Measurements from ENCODE around the gene DCAF5. TPM values are rescaled to one million over a fixed set of nuclear protein-coding genes. Genes with fewer than 3 reads are reported as not detected.
A peak's percentile ranks its signal among the peaks of the same experiment; 100 is the strongest.

The DCAF5 gene
- total and polyA plus RNA-seq, 2 of the 8 experiments (the other 6 are each of a cell fraction or from before 2014, with no cell fraction given) = 24.3 to 31.0 TPM

DNA sequence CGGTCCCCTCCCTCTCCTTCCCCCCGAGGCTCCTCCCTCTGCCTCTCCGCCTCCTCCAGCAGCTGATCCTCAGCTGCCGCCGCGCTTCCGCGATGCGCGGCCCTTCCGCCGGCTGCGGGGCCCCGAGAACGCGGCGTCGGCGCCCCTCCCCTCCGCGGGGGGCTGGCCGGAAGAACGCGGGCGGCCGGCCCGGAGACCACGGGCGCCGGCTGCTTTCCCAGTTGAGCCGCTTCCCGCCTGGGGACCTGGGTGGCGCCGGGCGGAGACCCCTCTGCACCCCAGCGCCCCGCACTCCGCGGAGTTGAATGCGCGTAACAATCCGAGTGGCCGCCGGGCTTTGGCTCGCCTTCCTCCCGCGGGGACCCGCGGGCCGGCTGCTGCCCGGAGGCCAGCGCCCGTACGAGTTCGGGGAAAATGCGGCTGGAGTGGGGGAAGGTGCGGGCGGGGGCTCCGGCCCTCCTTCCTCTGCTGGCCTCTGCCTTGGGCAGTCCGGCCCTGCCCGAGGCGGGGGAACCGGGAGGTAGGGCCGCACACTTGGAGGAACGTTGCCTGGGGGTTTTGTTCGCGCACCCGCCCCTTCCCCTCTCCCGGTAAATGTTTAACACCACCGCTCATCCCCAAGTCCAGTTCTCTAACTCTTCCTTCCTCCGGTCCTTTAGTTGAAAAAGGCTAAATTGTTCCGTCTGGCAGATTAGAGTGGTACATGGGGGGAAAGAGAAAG, 393 bp upstream of the DCAF5 start (continued):
- TF ChIP-seq, protein P1, sequence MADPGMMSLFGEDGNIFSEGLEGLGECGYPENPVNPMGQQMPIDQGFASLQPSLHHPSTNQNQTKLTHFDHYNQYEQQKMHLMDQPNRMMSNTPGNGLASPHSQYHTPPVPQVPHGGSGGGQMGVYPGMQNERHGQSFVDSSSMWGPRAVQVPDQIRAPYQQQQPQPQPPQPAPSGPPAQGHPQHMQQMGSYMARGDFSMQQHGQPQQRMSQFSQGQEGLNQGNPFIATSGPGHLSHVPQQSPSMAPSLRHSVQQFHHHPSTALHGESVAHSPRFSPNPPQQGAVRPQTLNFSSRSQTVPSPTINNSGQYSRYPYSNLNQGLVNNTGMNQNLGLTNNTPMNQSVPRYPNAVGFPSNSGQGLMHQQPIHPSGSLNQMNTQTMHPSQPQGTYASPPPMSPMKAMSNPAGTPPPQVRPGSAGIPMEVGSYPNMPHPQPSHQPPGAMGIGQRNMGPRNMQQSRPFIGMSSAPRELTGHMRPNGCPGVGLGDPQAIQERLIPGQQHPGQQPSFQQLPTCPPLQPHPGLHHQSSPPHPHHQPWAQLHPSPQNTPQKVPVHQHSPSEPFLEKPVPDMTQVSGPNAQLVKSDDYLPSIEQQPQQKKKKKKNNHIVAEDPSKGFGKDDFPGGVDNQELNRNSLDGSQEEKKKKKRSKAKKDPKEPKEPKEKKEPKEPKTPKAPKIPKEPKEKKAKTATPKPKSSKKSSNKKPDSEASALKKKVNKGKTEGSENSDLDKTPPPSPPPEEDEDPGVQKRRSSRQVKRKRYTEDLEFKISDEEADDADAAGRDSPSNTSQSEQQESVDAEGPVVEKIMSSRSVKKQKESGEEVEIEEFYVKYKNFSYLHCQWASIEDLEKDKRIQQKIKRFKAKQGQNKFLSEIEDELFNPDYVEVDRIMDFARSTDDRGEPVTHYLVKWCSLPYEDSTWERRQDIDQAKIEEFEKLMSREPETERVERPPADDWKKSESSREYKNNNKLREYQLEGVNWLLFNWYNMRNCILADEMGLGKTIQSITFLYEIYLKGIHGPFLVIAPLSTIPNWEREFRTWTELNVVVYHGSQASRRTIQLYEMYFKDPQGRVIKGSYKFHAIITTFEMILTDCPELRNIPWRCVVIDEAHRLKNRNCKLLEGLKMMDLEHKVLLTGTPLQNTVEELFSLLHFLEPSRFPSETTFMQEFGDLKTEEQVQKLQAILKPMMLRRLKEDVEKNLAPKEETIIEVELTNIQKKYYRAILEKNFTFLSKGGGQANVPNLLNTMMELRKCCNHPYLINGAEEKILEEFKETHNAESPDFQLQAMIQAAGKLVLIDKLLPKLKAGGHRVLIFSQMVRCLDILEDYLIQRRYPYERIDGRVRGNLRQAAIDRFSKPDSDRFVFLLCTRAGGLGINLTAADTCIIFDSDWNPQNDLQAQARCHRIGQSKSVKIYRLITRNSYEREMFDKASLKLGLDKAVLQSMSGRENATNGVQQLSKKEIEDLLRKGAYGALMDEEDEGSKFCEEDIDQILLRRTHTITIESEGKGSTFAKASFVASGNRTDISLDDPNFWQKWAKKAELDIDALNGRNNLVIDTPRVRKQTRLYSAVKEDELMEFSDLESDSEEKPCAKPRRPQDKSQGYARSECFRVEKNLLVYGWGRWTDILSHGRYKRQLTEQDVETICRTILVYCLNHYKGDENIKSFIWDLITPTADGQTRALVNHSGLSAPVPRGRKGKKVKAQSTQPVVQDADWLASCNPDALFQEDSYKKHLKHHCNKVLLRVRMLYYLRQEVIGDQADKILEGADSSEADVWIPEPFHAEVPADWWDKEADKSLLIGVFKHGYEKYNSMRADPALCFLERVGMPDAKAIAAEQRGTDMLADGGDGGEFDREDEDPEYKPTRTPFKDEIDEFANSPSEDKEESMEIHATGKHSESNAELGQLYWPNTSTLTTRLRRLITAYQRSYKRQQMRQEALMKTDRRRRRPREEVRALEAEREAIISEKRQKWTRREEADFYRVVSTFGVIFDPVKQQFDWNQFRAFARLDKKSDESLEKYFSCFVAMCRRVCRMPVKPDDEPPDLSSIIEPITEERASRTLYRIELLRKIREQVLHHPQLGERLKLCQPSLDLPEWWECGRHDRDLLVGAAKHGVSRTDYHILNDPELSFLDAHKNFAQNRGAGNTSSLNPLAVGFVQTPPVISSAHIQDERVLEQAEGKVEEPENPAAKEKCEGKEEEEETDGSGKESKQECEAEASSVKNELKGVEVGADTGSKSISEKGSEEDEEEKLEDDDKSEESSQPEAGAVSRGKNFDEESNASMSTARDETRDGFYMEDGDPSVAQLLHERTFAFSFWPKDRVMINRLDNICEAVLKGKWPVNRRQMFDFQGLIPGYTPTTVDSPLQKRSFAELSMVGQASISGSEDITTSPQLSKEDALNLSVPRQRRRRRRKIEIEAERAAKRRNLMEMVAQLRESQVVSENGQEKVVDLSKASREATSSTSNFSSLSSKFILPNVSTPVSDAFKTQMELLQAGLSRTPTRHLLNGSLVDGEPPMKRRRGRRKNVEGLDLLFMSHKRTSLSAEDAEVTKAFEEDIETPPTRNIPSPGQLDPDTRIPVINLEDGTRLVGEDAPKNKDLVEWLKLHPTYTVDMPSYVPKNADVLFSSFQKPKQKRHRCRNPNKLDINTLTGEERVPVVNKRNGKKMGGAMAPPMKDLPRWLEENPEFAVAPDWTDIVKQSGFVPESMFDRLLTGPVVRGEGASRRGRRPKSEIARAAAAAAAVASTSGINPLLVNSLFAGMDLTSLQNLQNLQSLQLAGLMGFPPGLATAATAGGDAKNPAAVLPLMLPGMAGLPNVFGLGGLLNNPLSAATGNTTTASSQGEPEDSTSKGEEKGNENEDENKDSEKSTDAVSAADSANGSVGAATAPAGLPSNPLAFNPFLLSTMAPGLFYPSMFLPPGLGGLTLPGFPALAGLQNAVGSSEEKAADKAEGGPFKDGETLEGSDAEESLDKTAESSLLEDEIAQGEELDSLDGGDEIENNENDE (IDR thresholded peaks at IDR 0.05; ENCODE audit: insufficient replicate concordance, low read length) = no peak
- TF ChIP-seq BACH1 (IDR thresholded peaks at IDR 0.05; ENCODE audit: low read length) = no peak
- peak; percentile 89 for TF ChIP-seq RBBP5 (IDR thresholded peaks at IDR 0.05; ENCODE audit: borderline replicate concordance, low read depth, low read length)
- no peak for TF ChIP-seq POU5F1 (IDR thresholded peaks at IDR 0.05; ENCODE audit: low read depth, low read length)
- TF ChIP-seq GTF2F1 (IDR thresholded peaks at IDR 0.05; ENCODE audit: borderline replicate concordance, low read depth, low read length) = no peak
- TF ChIP-seq KDM5A (IDR thresholded peaks at IDR 0.05; ENCODE audit: low read length) = no peak
- TF ChIP-seq EP300 (IDR thresholded peaks at IDR 0.05; ENCODE audit: borderline replicate concordance in 1 of 2, low read depth in 2 of 2, low read length in 2 of 2) = no peak
- no peak for TF ChIP-seq POLR2AphosphoS5 (IDR thresholded peaks at IDR 0.05; ENCODE audit: low read depth, low read length)
- no peak for TF ChIP-seq CEBPB (IDR thresholded peaks at IDR 0.05; ENCODE audit: low read depth, low read length)
- peak; percentile 70 for TF ChIP-seq CTBP2 (IDR thresholded peaks at IDR 0.05; ENCODE audit: borderline replicate concordance, insufficient read depth, insufficient read length, low read length)
- TF ChIP-seq CBX8 (IDR thresholded peaks at IDR 0.05; ENCODE audit: borderline replicate concordance, low read depth, low read length) = no peak
